ENCODE data around the gene UBR2.

DNA sequence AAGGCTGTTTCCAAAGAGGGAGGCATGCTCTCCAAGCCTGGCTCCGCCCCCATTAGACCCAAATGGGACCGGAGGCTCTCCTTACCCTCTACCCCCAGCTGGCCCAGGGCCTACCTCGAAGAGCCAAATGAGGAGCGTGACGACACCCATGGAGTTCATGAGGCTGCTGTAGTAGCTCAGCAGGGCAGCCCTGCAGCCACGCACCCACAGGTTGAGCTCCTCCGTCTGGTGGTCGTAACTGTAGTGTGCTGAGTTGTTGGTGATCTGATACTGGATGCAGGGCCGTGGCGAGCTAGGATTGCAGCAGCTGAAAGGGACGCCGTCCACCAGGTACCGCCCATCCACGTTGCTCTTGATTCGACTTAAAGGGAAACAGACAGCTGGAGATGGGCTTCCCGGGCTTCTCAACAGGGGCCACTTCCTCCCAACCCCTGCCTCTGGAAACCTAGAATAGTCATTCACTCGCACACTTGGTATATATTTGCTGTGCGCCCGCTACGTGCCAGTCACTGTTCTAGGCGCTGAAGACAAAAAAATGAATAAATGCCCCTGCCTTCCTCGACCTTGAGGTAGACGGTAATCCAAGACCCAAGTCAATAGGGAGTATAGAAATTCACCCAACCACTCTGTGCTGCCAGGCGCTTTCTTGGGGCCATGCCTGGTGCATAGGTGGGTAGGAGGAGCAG, 140.6 kb downstream of the UBR2 start:
- TF ChIP-seq, protein P1, sequence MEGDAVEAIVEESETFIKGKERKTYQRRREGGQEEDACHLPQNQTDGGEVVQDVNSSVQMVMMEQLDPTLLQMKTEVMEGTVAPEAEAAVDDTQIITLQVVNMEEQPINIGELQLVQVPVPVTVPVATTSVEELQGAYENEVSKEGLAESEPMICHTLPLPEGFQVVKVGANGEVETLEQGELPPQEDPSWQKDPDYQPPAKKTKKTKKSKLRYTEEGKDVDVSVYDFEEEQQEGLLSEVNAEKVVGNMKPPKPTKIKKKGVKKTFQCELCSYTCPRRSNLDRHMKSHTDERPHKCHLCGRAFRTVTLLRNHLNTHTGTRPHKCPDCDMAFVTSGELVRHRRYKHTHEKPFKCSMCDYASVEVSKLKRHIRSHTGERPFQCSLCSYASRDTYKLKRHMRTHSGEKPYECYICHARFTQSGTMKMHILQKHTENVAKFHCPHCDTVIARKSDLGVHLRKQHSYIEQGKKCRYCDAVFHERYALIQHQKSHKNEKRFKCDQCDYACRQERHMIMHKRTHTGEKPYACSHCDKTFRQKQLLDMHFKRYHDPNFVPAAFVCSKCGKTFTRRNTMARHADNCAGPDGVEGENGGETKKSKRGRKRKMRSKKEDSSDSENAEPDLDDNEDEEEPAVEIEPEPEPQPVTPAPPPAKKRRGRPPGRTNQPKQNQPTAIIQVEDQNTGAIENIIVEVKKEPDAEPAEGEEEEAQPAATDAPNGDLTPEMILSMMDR (IDR thresholded peaks at IDR 0.05; ENCODE audit: borderline replicate concordance, extremely low read depth, low read length, poor library complexity, severe bottlenecking), result no peak
- no peak for TF ChIP-seq EZH2 (IDR thresholded peaks at IDR 0.05; ENCODE audit: borderline replicate concordance, low read depth, low read length, severe bottlenecking)
